Retinal pigment epithelial cell (primary cell): ENCODE results near the gene CPEB4.

Source experiments
- DNase-seq: peaks from one replicate; pipeline ENCODE4 v3.0.0-alpha.2; 2010; ENCODE audit warnings: low read depth
- H3K4me3 ChIP-seq: 2 replicates; pipeline ENCODE4 v1.5.1; 2011; ENCODE audit warnings: mild to moderate bottlenecking, low read length, control low read depth, moderate library complexity
- CTCF ChIP-seq: conservative IDR thresholded peaks from 2 replicates; pipeline ENCODE4 v1.5.1; 2011; ENCODE audit warnings: low read depth, low read length, control low read depth, inconsistent platforms

The CPEB4 gene

DNA sequence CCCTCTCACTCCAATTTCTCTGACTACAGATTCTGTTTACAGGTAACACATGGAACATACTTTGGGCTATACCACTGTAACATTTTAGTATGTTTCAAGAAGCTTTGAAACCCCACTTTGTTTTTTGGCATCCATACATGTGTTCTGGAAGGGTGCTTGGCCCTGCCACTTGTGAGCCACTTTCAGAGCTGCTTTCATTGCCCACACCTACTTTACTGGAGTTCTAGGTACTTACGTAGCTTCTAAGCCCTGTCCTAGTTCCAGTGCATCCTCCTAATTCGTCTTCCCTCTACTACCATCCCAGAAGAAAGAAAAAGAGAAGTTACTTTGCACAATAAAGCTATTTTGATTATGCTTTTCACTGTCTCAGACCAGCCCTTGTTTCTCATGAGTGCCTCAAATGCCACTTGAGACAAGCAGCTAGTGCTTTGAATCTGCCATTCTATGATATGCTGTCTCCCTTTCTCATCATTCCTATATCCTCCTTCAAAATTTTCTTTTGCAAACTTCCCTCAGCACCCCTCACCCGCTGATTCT lies 74.4 kb downstream of the CPEB4 start:
- DNase-seq = no peak
- no peak for TF ChIP-seq CTCF
- H3K4me3 ChIP-seq = no peak overlapping the region

DNA sequence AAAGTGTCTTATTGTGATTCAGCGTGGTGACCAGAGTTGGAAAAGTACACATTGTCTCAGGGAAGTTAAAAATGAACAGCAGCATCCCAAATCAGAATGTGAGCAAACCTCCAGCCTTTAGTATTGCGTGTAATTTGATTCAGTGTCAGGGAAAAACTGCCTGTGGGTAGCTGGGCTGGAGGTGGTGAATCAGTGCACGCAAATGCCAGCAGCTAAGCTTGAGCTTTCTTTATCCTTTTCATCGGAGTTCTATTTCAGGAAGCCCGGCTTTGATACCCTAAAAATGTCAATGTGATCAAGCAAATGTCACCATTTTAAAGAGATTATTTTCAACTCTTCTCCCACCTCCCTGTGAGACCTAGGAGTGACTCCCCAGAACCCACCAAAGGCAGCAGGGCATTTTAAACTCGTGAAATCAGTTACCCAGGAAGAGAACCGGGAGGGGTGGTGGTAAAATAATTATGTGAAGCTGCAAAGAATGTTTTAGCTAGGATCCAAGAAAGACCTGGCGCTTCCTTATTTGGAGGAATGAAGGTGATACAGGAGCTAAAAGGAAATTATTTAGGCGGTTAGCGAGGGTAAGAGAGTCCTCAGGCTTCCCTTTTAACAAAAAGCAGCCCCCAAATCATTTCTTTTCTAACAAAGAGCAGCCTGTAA lies 75.2 kb downstream of the CPEB4 start:
- peak overlapping the region; percentile 48 for H3K4me3 ChIP-seq
- no peak for DNase-seq
- TF ChIP-seq CTCF = no peak

DNA sequence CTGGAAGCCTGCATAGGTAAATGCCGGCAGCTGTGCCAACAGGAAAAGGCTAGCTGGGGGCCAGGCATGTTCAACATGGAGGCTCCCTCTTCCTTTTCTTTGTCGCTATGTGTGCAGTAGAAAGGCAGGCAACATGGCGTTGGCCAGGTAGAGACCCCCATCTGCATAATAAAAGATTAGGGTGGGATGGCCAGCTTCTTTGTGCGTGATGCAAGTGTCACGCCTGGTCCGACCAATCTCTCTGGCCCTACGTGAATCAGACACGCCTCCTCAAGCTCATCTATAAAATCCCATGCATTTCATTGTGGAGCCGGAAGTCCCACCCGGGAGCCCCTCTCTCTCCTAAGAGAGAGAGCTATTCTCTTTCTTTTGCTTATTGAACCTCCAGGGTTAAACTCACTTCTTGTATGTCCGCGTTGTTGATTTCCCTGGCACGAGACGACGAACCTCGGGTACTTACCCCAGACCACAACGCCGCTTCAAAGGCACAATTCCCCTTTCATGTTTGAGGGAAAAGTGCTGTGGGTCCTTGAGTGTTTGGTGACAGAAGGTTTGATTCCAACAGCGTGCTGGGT lies 75.8 kb downstream of the CPEB4 start:
- peak overlapping the region; percentile 48 for H3K4me3 ChIP-seq
- no peak for DNase-seq

GRCh38 chr5:173964506-173964905 lies 76.4 kb downstream of the CPEB4 start:
- no peak for DNase-seq
- peak overlapping the region; percentile 22 for H3K4me3 ChIP-seq
- TF ChIP-seq CTCF = no peak

More for the DNA sequence above, 75.8 kb downstream of the CPEB4 start:
- no peak for TF ChIP-seq CTCF

DNA sequence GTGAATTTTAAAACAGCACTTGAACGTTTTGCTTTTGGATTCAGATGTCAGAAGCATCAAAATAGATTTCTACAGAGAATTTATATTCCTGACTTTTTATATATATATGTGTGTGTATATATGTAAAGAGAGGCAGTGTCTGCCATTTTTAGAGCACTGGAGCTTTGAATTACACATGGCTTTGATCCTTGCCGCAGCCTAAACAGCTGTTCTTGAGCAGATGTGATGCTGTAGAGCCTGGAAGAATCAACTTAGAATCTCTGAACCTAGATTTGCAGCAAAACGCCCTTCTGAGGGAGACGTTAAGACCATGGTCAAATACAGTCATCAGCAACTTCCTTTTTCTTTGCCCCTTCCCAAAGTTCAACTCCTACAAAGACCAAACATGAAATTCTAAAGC lies 79.1 kb downstream of the CPEB4 start:
- no peak overlapping the region for H3K4me3 ChIP-seq
- DNase-seq = no peak
- no peak for TF ChIP-seq CTCF

DNA sequence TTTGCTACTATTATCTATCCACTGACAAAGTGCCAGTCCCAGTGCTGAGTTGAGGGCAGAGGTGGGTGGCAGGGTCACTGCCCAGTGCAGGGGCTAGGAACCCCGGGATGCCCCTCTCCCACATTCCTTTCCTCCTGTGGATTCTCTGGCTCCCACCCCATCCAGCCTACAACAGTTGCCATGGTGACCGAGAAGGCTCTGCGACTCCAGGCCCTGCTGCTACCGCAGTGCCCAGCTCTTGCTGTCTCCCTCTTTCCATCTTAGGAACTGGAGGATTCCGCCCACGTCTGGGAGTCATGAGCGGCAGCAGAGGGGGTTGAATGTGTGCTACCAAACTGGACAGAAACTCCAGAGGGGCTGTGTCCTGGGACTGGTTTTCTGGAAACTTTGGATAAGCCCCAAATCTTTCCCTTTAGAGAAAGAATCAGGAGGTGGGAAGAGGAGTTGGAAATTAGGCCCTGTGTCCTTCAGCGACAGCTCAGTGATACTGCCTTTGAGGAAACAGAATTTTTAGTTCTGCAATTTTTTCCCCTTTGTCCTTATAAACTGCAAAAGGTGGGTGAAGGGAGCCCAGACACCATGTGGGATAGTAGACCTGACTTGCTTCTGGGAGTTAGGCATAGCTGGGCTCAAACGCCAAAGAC lies 80.1 kb downstream of the CPEB4 start:
- H3K4me3 ChIP-seq = no peak overlapping the region

More for the DNA sequence above, 80.1 kb downstream of the CPEB4 start:
- TF ChIP-seq CTCF = no peak
- DNase-seq = no peak
